ENCODE data around the gene ATF6.

The ATF6 gene

DNA sequence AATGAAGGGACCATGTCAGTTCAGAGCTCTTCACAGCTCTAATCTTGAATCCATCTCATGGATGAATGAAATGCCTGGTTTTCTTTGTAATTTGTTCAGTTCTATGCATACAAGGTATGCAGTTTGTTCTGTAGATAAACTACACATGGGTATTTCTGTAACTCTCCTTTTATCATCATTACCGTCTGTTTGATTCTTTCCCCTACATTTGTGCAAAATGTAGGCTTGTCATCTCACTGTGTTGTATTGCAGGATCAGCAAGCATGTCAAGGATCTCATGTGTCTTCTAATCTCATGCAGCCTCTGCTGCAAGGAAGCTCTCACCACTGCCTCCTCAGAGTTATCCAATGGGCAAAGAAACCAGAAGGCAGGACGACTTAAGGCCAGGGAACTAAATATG lies 178.3 kb downstream of the ATF6 start:
- TF ChIP-seq, protein P1, sequence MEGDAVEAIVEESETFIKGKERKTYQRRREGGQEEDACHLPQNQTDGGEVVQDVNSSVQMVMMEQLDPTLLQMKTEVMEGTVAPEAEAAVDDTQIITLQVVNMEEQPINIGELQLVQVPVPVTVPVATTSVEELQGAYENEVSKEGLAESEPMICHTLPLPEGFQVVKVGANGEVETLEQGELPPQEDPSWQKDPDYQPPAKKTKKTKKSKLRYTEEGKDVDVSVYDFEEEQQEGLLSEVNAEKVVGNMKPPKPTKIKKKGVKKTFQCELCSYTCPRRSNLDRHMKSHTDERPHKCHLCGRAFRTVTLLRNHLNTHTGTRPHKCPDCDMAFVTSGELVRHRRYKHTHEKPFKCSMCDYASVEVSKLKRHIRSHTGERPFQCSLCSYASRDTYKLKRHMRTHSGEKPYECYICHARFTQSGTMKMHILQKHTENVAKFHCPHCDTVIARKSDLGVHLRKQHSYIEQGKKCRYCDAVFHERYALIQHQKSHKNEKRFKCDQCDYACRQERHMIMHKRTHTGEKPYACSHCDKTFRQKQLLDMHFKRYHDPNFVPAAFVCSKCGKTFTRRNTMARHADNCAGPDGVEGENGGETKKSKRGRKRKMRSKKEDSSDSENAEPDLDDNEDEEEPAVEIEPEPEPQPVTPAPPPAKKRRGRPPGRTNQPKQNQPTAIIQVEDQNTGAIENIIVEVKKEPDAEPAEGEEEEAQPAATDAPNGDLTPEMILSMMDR (conservative IDR thresholded peaks at IDR 0.05; ENCODE audit: low read depth), result no peak
- no peak for DNase-seq (ENCODE audit: low spot score)
- no peak overlapping the region for H3K27ac ChIP-seq
- CTCF ChIA-PET, result interaction anchor here (0.5 kb wide), 1 partner anchor 261 kb away, joined by 3 read pairs; no protein-coding TSS in a partner anchor
- POLR2A ChIA-PET (ENCODE audit: low non-redundant PET), result no interaction called here

DNA sequence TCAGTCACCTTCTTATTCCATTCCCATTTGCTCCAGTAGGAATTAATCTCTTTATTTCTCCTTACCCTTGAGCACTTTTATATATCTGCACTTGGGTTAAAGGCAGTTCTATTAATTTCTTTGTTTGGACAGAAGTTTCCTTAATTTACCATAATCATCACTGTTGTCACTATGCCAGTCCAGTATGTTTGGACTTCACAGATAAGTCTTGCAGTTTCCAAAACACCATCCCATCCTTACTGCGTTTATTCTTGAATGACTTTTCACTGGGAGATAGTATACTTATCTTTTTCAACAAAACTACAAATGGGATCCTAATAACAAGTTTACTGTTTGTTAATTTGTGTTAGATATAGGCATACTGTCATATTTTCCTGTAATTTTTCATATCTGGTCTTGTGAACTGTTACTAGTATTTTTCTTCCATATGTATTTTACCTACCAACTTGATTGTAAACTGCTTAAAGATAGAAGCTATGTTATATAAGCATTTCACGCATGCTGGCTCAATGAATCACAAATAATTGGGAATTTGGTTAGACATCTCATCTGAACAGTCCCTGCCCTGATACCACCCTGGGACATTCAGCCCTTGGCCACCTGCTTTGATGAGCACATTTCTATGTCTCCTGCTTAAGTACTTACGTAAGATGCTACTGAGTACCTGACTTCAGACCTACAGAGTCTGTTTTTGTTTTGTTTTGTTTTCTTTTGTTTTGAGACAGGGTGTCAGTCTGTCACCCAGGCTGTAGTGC lies 179.4 kb downstream of the ATF6 start:
- POLR2A ChIA-PET (ENCODE audit: low non-redundant PET), result no interaction called here
- DNase-seq (ENCODE audit: low spot score), result no peak
- TF ChIP-seq, protein P1 (conservative IDR thresholded peaks at IDR 0.05; ENCODE audit: low read depth), result no peak
- H3K27ac ChIP-seq, result no peak overlapping the region
- CTCF ChIA-PET, result no interaction called here

GRCh38 chr1:161946071-161946987 lies 180.2 kb downstream of the ATF6 start:
- ChIA-PET CTCF (no interaction called here), POLR2A (ENCODE audit: low non-redundant PET) (no interaction called here)
- no peak for DNase-seq (ENCODE audit: low spot score)
- TF ChIP-seq, protein P1 (conservative IDR thresholded peaks at IDR 0.05; ENCODE audit: low read depth), result no peak
- no peak overlapping the region for H3K27ac ChIP-seq

DNA sequence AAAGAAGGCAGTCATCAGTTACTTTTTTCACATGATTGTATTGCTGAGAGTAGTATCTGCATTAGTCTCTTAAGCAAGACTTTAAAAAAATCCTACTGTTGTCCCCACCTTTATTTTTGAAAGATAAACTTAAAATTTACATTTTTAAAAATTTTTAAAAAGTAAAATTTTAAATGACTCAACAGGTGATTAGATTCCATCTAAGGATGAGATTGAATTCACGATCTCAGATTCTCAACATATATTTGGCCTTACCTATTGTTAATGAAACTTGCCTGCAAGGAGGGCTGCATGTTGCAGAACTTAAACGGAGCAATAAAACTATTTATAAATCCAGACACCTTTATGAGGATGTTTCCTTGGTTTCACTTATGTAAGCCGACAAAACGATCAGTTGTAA lies 182.3 kb downstream of the ATF6 start:
- ChIA-PET POLR2A (ENCODE audit: low non-redundant PET) (no interaction called here), CTCF (interaction anchor here (0.5 kb wide), 1 partner anchor 89 kb away, joined by 4 read pairs; no protein-coding TSS in a partner anchor)
- DNase-seq (ENCODE audit: low spot score), result no peak
- TF ChIP-seq, protein P1 (conservative IDR thresholded peaks at IDR 0.05; ENCODE audit: low read depth), result no peak
- H3K27ac ChIP-seq, result no peak overlapping the region

- DNase-seq (ENCODE audit: low spot score), result no peak
- ChIA-PET POLR2A (ENCODE audit: low non-redundant PET) (no interaction called here), CTCF (no interaction called here)
- no peak overlapping the region for H3K27ac ChIP-seq
- TF ChIP-seq, protein P1 (conservative IDR thresholded peaks at IDR 0.05; ENCODE audit: low read depth), result no peak
Observed at GRCh38 chr1:161949548-161949947, 183.4 kb downstream of the ATF6 start.

DNA sequence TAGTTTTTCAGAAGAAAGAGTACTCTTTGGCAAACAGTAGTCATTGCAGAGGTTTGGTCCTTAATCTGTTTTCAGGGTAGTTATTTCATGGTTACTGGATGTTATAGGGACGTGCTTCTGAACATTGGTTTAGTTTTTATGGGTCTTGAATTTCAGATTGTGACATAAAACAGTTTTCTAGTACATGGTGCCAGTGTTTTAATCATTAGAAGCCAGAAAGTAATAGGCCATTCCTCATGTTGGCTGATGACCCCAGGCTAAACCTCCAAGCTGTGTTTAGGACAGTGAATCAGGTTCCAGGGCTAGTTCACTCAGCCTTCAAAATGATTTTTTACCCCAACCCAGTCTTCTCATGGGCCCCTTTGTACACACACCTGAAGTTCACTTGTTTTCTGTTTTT lies 184.3 kb downstream of the ATF6 start:
- H3K27ac ChIP-seq, result no peak overlapping the region
- TF ChIP-seq, protein P1 (conservative IDR thresholded peaks at IDR 0.05; ENCODE audit: low read depth), result no peak
- no peak for DNase-seq (ENCODE audit: low spot score)
- ChIA-PET CTCF (no interaction called here), POLR2A (ENCODE audit: low non-redundant PET) (no interaction called here)
